Osteocyte (in vitro differentiated cells): Measurements from ENCODE around the gene RASD1. TPM values are rescaled to one million over a fixed set of nuclear protein-coding genes. Genes with fewer than 3 reads are reported as not detected.

ENCODE experiments used
- DNase-seq: peaks from one replicate; pipeline ENCODE4 v3.0.0; 2021; ENCODE audit warnings: mixed read lengths; ENCODE audit not compliant: unreplicated experiment; ENCODE audit errors: extremely low spot score
- H3K27ac Mint-ChIP-seq: one replicate; pipeline ENCODE4 v1.8.0; 2021; ENCODE audit warnings: mild to moderate bottlenecking, mixed read lengths; ENCODE audit not compliant: unreplicated experiment
- H3K27me3 Mint-ChIP-seq: one replicate; pipeline ENCODE4 v1.8.0; 2021; ENCODE audit warnings: mixed read lengths; ENCODE audit not compliant: unreplicated experiment
- H3K36me3 Mint-ChIP-seq: one replicate; pipeline ENCODE4 v1.8.0; 2021; ENCODE audit warnings: mixed read lengths; ENCODE audit not compliant: unreplicated experiment
- H3K4me1 Mint-ChIP-seq: one replicate; pipeline ENCODE4 v1.8.0; 2021; ENCODE audit warnings: mixed read lengths; ENCODE audit not compliant: unreplicated experiment
- H3K4me3 Mint-ChIP-seq: one replicate; pipeline ENCODE4 v1.8.0; 2021; ENCODE audit warnings: mild to moderate bottlenecking, moderate library complexity, mixed read lengths; ENCODE audit not compliant: unreplicated experiment
- H3K9me3 Mint-ChIP-seq: one replicate; pipeline ENCODE4 v1.8.0; 2021; ENCODE audit warnings: mixed read lengths; ENCODE audit not compliant: unreplicated experiment
- CTCF ChIP-seq: fragments of 200-600 bp; sonication (generic); IDR thresholded peaks from 2 replicates; pipeline ENCODE4 v1.5.0; 2021; ENCODE audit warnings: antibody characterized with exemption, mild to moderate bottlenecking, moderate library complexity
- total RNA-seq: library from RNA; stranded (reverse); gene quantifications from 2 replicates; pipeline ENCODE4 v1.2.1, GENCODE V29; 2021

RASD1 gene
- total RNA-seq, 1 donor from 2014 or later: 1.6 TPM

- peak within 1 kb of the TSS; percentile 85 for H3K27ac Mint-ChIP-seq
- H3K27me3 Mint-ChIP-seq: peaks cover 25% of the 10 kb centered on the region
- DNase-seq: peak; percentile 97
- peak within 1 kb of the TSS; percentile 93 for H3K4me3 Mint-ChIP-seq
- no peak for TF ChIP-seq CTCF
- no peaks in the 10 kb centered on the region for H3K9me3 Mint-ChIP-seq
- peaks cover 22% of the 10 kb centered on the region for H3K4me1 Mint-ChIP-seq
- H3K36me3 Mint-ChIP-seq: no peaks in the 10 kb centered on the region
Observed at GRCh38 chr17:17476865-17477467, 19.2 kb downstream of the RASD1 start, which contains the start of gene MED9. Gene MED9, plus strand, starts transcription at chr17:17477000. Its CDS starts 42 bp downstream, at chr17:17477042.

- Mint-ChIP-seq H3K27me3 (peaks cover 37% of the 10 kb centered on the region), H3K9me3 (no peaks in the 10 kb centered on the region), H3K36me3 (no peaks in the 10 kb centered on the region), H3K4me1 (peaks cover 20% of the 10 kb centered on the region), H3K4me3 (no peak overlapping the region), H3K27ac (no peak overlapping the region)
- DNase-seq: no peak
- TF ChIP-seq CTCF: no peak
Observed at GRCh38 chr17:17474341-17474740, 21.9 kb downstream of the RASD1 start.

GRCh38 chr17:17472333-17472920, 23.8 kb downstream of the RASD1 start:
- no peak for TF ChIP-seq CTCF

GRCh38 chr17:17469996-17470395, 26.2 kb downstream of the RASD1 start:
- H3K36me3 Mint-ChIP-seq: no peaks in the 10 kb centered on the region
- peaks cover 58% of the 10 kb centered on the region for H3K27me3 Mint-ChIP-seq
- no peak for TF ChIP-seq CTCF

More at GRCh38 chr17:17472333-17472920, 23.8 kb downstream of the RASD1 start:
- H3K27me3 Mint-ChIP-seq: peaks cover 47% of the 10 kb centered on the region
- no peaks in the 10 kb centered on the region for H3K9me3 Mint-ChIP-seq
- H3K4me1 Mint-ChIP-seq: peaks cover 6% of the 10 kb centered on the region
- no peak overlapping the region for H3K27ac Mint-ChIP-seq
- H3K36me3 Mint-ChIP-seq: no peaks in the 10 kb centered on the region
- no peak for DNase-seq
- H3K4me3 Mint-ChIP-seq: no peak overlapping the region

GRCh38 chr17:17469358-17469757, 26.8 kb downstream of the RASD1 start:
- Mint-ChIP-seq H3K4me3 (no peak overlapping the region), H3K27me3 (peaks cover 63% of the 10 kb centered on the region), H3K9me3 (no peaks in the 10 kb centered on the region), H3K36me3 (no peaks in the 10 kb centered on the region), H3K4me1 (no peaks in the 10 kb centered on the region), H3K27ac (no peak overlapping the region)
- DNase-seq: no peak
- no peak for TF ChIP-seq CTCF

More at GRCh38 chr17:17469996-17470395, 26.2 kb downstream of the RASD1 start:
- Mint-ChIP-seq H3K4me1 (no peaks in the 10 kb centered on the region), H3K9me3 (no peaks in the 10 kb centered on the region), H3K27ac (no peak overlapping the region), H3K4me3 (no peak overlapping the region)
- no peak for DNase-seq
